Activated CD8-positive, alpha-beta T cell treated with anti-CD3 and anti-CD28 coated beads for 36 hours (primary cell): Measurements from ENCODE around the gene AP2M1. TPM values are rescaled to one million over a fixed set of nuclear protein-coding genes. Genes with fewer than 3 reads are reported as not detected.

Source experiments
- ATAC-seq: fragments of 200-7000 bp; cut with Tn5 transposase; one replicate; pipeline ENCODE4 v1.10.0; 2021; ENCODE audit warnings: mild to moderate bottlenecking, moderate library complexity
- CTCF ChIA-PET: fragments of 350-600 bp; sonication (Branson Sonifier 250); formaldehyde crosslinking; loops from one replicate; lab custom pipeline; 2021; ENCODE audit warnings: antibody characterized with exemption; lab: Charles Lee
- POLR2A ChIA-PET: fragments of 350-600 bp; sonication (Branson Sonifier 250); formaldehyde crosslinking; loops from one replicate; lab custom pipeline; 2021; ENCODE audit warnings: antibody characterized with exemption; lab: Charles Lee
- DNase-seq: peaks from one replicate; pipeline ENCODE4 v3.0.0-alpha.2; 2020
- H3K27ac Mint-ChIP-seq: one replicate; pipeline ENCODE4 v1.8.0; 2021; ENCODE audit warnings: mild to moderate bottlenecking, mixed read lengths
- H3K27me3 Mint-ChIP-seq: one replicate; pipeline ENCODE4 v1.8.0; 2021; ENCODE audit warnings: mixed read lengths
- H3K36me3 Mint-ChIP-seq: one replicate; pipeline ENCODE4 v1.8.0; 2021; ENCODE audit warnings: low read depth, mixed read lengths
- H3K4me1 Mint-ChIP-seq: one replicate; pipeline ENCODE4 v1.8.0; 2021; ENCODE audit warnings: low read depth, mixed read lengths
- H3K4me3 Mint-ChIP-seq: one replicate; pipeline ENCODE4 v1.8.0; 2021; ENCODE audit warnings: mild to moderate bottlenecking, moderate library complexity, mixed read lengths
- H3K9me3 Mint-ChIP-seq: one replicate; pipeline ENCODE4 v1.8.0; 2021; ENCODE audit warnings: mixed read lengths
- CTCF ChIP-seq: fragments of 200-600 bp; IDR thresholded peaks from one replicate; pipeline ENCODE4 v1.8.0; 2022; ENCODE audit warnings: antibody characterized with exemption, mild to moderate bottlenecking
- intact Hi-C: fragments of 100-400 bp; cut with micrococcal nuclease; formaldehyde crosslinking; loops from one replicate; pipeline ENCODE4 v1.10.0; 2022
- total RNA-seq, 2 experiments: library from RNA; stranded (reverse); gene quantifications; one replicate each; pipeline ENCODE4 v1.2.3, GENCODE V29; 2021

The AP2M1 gene
- total RNA-seq, 2 experiments from 2014 or later: 211 to 223 TPM

DNA sequence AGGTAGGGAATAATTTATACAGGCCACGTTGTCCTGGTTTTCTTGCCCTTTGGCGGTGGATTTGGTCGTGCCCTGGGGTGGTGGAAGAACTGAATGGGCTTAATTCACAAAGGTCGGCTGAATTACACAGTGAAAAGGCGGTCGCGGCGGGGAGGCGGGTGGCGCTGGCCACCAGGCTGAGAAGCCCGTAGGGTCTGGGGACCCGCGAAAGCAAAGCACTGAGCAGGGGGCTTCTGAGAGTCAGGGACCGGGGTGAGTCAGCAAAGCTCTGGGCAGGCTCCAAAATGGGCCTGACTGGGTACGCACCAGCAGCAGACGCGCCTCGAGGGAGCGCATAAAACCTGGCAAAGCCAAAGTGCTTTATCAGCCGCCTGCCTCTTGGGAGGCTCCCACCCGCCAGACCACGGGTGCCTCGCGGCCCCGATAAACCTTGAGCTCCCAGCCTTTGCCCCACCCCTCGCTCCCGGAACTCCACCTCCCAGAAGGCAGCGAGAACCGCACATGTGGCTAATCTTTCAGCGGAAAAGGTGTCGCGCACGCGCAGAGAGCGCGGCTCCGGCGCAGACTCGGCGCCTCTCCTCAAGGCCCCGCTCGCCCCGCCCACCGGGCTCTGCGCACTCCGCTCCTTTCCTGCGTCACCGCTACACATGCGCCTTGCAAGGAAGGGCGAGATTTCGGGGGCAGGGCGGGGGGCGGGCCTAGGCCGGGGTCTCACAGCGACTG lies 11.0 kb downstream of the AP2M1 start:
- Mint-ChIP-seq H3K9me3 (no peaks in the 10 kb centered on the region), H3K4me3 (peak overlapping the region; percentile 94), H3K36me3 (peaks cover 65% of the 10 kb centered on the region), H3K27ac (peak overlapping the region; percentile 96), H3K4me1 (peaks cover 31% of the 10 kb centered on the region), H3K27me3 (no peaks in the 10 kb centered on the region)
- ATAC-seq (peak; percentile 96), DNase-seq (peak; percentile 99)
- intact Hi-C loops: no loop called here
- POLR2A ChIA-PET: interaction anchor here (0.9 to 2.4 kb wide), 9 partner anchors 9 to 108 kb away, joined by 3 to 12 read pairs (median 6); partner anchors contain the start of genes AP2M1 and EIF2B5
- CTCF ChIA-PET: interaction anchor here (1.0 to 2.2 kb wide), 4 partner anchors 41 to 301 kb away, joined by 3 to 15 read pairs (median 6); partner anchors contain the start of genes EEF1AKMT4 and PARL
- no peak for TF ChIP-seq CTCF

GRCh38 chr3:184186184-184186901 lies 11.7 kb downstream of the AP2M1 start, which contains the start of gene ABCF3:
ABCF3 (plus strand) TSS chr3:184186199; CDS start chr3:184186208, 9 bp downstream.
- peak within 1 kb of the TSS; percentile 94 for H3K4me3 Mint-ChIP-seq
- no peak for TF ChIP-seq CTCF
- CTCF ChIA-PET: interaction anchor here (0.7 to 2.2 kb wide), 6 partner anchors 41 to 302 kb away, joined by 3 to 15 read pairs (median 4); partner anchors contain the start of genes EEF1AKMT4 and PARL
- peak; percentile 44 for DNase-seq
- H3K27ac Mint-ChIP-seq: peak within 1 kb of the TSS; percentile 96
- POLR2A ChIA-PET: interaction anchor here (0.9 to 2.4 kb wide), 10 partner anchors 9 to 108 kb away, joined by 3 to 12 read pairs (median 6); partner anchors contain the start of genes AP2M1 and EIF2B5
- intact Hi-C loops: no loop called here
- peak; percentile 12 for ATAC-seq
- H3K36me3 Mint-ChIP-seq: peaks cover 62% of the 10 kb centered on the region
- H3K27me3 Mint-ChIP-seq: no peaks in the 10 kb centered on the region
- H3K9me3 Mint-ChIP-seq: no peaks in the 10 kb centered on the region
- peaks cover 31% of the 10 kb centered on the region for H3K4me1 Mint-ChIP-seq

DNA sequence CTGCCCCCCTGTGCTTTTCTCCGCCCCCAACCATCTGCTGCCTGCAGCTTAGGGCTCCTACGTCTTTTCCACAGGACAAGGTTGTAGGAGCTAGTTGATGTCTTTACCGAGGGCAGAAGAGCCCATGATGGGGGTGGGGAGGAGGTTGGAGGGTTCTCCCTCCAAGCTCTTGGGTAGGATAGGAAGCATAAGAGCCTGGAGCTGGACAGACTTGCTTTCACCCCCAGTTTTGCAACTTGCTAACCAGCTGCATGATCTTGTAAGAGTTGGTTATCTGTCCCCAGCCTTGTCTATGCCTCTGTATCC lies 12.2 kb downstream of the AP2M1 start:
- Mint-ChIP-seq H3K9me3 (no peaks in the 10 kb centered on the region), H3K4me3 (peak overlapping the region; percentile 94), H3K4me1 (peaks cover 31% of the 10 kb centered on the region), H3K27ac (peak overlapping the region; percentile 43), H3K36me3 (peaks cover 57% of the 10 kb centered on the region), H3K27me3 (no peaks in the 10 kb centered on the region)
- DNase-seq: no peak
- intact Hi-C loops: no loop called here
- no peak for TF ChIP-seq CTCF
- CTCF ChIA-PET: interaction anchor here (0.7 to 2.2 kb wide), 4 partner anchors 40 to 291 kb away, joined by 3 to 15 read pairs (median 6); partner anchors contain the start of gene EEF1AKMT4
- POLR2A ChIA-PET: interaction anchor here (1.0 to 2.4 kb wide), 7 partner anchors 9 to 63 kb away, joined by 3 to 12 read pairs (median 6); partner anchors contain the start of genes AP2M1 and EIF2B5
- no peak for ATAC-seq

GRCh38 chr3:184188080-184188479 lies 13.4 kb downstream of the AP2M1 start:
- peaks cover 31% of the 10 kb centered on the region for H3K4me1 Mint-ChIP-seq
- no peak for TF ChIP-seq CTCF
- POLR2A ChIA-PET: interaction anchor here (0.7 kb wide), 1 partner anchor 11 kb away, joined by 3 read pairs; no protein-coding TSS in a partner anchor

More at GRCh38 chr3:184188080-184188479, 13.4 kb downstream of the AP2M1 start:
- DNase-seq (no peak), ATAC-seq (no peak)
- CTCF ChIA-PET: no interaction called here
- Mint-ChIP-seq H3K27me3 (no peaks in the 10 kb centered on the region), H3K27ac (no peak overlapping the region), H3K36me3 (peaks cover 61% of the 10 kb centered on the region), H3K4me3 (no peak overlapping the region), H3K9me3 (no peaks in the 10 kb centered on the region)
- intact Hi-C loops: no loop called here
